Left lobe of liver (tissue), 2 donors: ENCODE data around the gene VPS54. TPM values are rescaled to one million over a fixed set of nuclear protein-coding genes. Genes with fewer than 3 reads are reported as not detected.
"Not testable (repeated sequence)": the region's sequence is repeated elsewhere in the genome, so short reads cannot be mapped to it uniquely, and the experiment has no call there.

Experiments
- ATAC-seq: fragments of 200-7000 bp; cut with Tn5 transposase; one replicate; pipeline ENCODE4 v1.9.1; 2020; ENCODE audit warnings: mild to moderate bottlenecking, moderate library complexity
- DNase-seq: peaks from one replicate; pipeline ENCODE4 v3.0.0-alpha.2; 2020; ENCODE audit warnings: low spot score
- total RNA-seq: library from RNA; stranded (reverse); gene quantifications from one replicate; pipeline ENCODE4 v1.2.1, GENCODE V29; 2021
- donor health status: DM: no; HTN: no; CAD: no; lungs with moderate emphysema.
- donor health status: DM: no; HTN: yes; CAD: no.

VPS54 gene
- total RNA-seq, 1 donor from 2014 or later = 12.3 TPM

GRCh38 chr2:63942788-63943187 lies 76.4 kb downstream of the VPS54 start:
- DNase-seq = no peak
- ATAC-seq = no peak

GRCh38 chr2:63932104-63932503 lies 87.1 kb downstream of the VPS54 start:
- not testable (repeated sequence) for DNase-seq, ATAC-seq

GRCh38 chr2:63926815-63927214 lies 92.4 kb downstream of the VPS54 start:
- DNase-seq (no peak), ATAC-seq (no peak)

GRCh38 chr2:63914311-63914710 lies 104.9 kb downstream of the VPS54 start:
- no peak for DNase-seq
- no peak for ATAC-seq

GRCh38 chr2:63903003-63903402 lies 116.2 kb downstream of the VPS54 start:
- no peak for DNase-seq
- no peak for ATAC-seq

- peak; percentile 50 for ATAC-seq
These were observed 117.1 kb downstream of the VPS54 start for GRCh38 chr2:63902149-63902548.

GRCh38 chr2:63899639-63900038 lies 119.6 kb downstream of the VPS54 start:
- ATAC-seq = peak; percentile 11
- DNase-seq = no peak

More at GRCh38 chr2:63902149-63902548, 117.1 kb downstream of the VPS54 start:
- no peak for DNase-seq

- DNase-seq (no peak), ATAC-seq (no peak)
These were observed 120.4 kb downstream of the VPS54 start for GRCh38 chr2:63898839-63899238.

- DNase-seq = no peak
- ATAC-seq = no peak
These were observed 125.1 kb downstream of the VPS54 start for GRCh38 chr2:63894167-63894566.

GRCh38 chr2:63893163-63893562 lies 126.1 kb downstream of the VPS54 start:
- DNase-seq = no peak
- ATAC-seq = no peak

GRCh38 chr2:63891488-63892030 lies 127.7 kb downstream of the VPS54 start:
- DNase-seq = no peak
- no peak for ATAC-seq

GRCh38 chr2:63890678-63891077 lies 128.6 kb downstream of the VPS54 start:
- DNase-seq = no peak
- ATAC-seq = no peak

GRCh38 chr2:63888490-63889402 lies 130.5 kb downstream of the VPS54 start:
- peak; percentile 83 for ATAC-seq
- DNase-seq = peak; percentile 51

- peak; percentile 9 for ATAC-seq
- no peak for DNase-seq
These were observed 131.2 kb downstream of the VPS54 start for GRCh38 chr2:63888053-63888452.

GRCh38 chr2:63886445-63886844 lies 132.8 kb downstream of the VPS54 start:
- no peak for DNase-seq

GRCh38 chr2:63882395-63883105 lies 136.7 kb downstream of the VPS54 start:
- DNase-seq (no peak), ATAC-seq (no peak)

More at GRCh38 chr2:63886445-63886844, 132.8 kb downstream of the VPS54 start:
- no peak for ATAC-seq

GRCh38 chr2:63881205-63881604 lies 138.0 kb downstream of the VPS54 start:
- ATAC-seq = no peak
- no peak for DNase-seq

GRCh38 chr2:63880625-63881024 lies 138.6 kb downstream of the VPS54 start:
- no peak for DNase-seq
- no peak for ATAC-seq

GRCh38 chr2:63879876-63880433 lies 139.3 kb downstream of the VPS54 start:
- DNase-seq (no peak), ATAC-seq (no peak)

GRCh38 chr2:63878486-63878885 lies 140.7 kb downstream of the VPS54 start:
- DNase-seq = no peak
- ATAC-seq = no peak

GRCh38 chr2:63876311-63876710 lies 142.9 kb downstream of the VPS54 start:
- no peak for ATAC-seq
- no peak for DNase-seq
